Measurements from ENCODE around the gene USP47.

GRCh38 chr11:11818529-11819121 lies 23.1 kb upstream of the USP47 start:
- TF ChIP-seq CTCF (IDR thresholded peaks at IDR 0.05), result no peak
- no peak for TF ChIP-seq POLR2A (IDR thresholded peaks at IDR 0.05)

All from lower leg skin (tissue), 3 donors.